Mammary epithelial cell (primary cell): ENCODE measurements around the gene EIF4A2.

Experiments
- EZH2 ChIP-seq: IDR thresholded peaks from 2 replicates; pipeline ENCODE4 v1.6.1; 2012; ENCODE audit warnings: low read length, inconsistent platforms, borderline replicate concordance
- TF ChIP-seq, protein P1 (sequence below), 2 donors: IDR thresholded peaks in 1 of 2; conservative IDR thresholded peaks in 1 of 2; 2 replicates each; pipeline ENCODE4 v1.5.1; 2011 to 2012; ENCODE audit warnings: inconsistent platforms in 2 of 2, low read length in 2 of 2, mild to moderate bottlenecking in 2 of 2, control low read depth in 1 of 2, low read depth in 1 of 2; ENCODE audit not compliant: insufficient read depth in 1 of 2; ENCODE audit errors: extremely low read depth in 1 of 2

GRCh38 chr3:186831798-186832197, 48.4 kb downstream of the EIF4A2 start:
- TF ChIP-seq, protein P1, sequence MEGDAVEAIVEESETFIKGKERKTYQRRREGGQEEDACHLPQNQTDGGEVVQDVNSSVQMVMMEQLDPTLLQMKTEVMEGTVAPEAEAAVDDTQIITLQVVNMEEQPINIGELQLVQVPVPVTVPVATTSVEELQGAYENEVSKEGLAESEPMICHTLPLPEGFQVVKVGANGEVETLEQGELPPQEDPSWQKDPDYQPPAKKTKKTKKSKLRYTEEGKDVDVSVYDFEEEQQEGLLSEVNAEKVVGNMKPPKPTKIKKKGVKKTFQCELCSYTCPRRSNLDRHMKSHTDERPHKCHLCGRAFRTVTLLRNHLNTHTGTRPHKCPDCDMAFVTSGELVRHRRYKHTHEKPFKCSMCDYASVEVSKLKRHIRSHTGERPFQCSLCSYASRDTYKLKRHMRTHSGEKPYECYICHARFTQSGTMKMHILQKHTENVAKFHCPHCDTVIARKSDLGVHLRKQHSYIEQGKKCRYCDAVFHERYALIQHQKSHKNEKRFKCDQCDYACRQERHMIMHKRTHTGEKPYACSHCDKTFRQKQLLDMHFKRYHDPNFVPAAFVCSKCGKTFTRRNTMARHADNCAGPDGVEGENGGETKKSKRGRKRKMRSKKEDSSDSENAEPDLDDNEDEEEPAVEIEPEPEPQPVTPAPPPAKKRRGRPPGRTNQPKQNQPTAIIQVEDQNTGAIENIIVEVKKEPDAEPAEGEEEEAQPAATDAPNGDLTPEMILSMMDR (conservative IDR thresholded peaks at IDR 0.05 in 1 of 2, IDR thresholded peaks at IDR 0.05 in 1 of 2; ENCODE audit: extremely low read depth in 1 of 2, insufficient read depth in 1 of 2, low read depth in 1 of 2, low read length in 2 of 2): no peak
- TF ChIP-seq EZH2: no peak
